Measurements from ENCODE around the gene SMPD3.

DNA sequence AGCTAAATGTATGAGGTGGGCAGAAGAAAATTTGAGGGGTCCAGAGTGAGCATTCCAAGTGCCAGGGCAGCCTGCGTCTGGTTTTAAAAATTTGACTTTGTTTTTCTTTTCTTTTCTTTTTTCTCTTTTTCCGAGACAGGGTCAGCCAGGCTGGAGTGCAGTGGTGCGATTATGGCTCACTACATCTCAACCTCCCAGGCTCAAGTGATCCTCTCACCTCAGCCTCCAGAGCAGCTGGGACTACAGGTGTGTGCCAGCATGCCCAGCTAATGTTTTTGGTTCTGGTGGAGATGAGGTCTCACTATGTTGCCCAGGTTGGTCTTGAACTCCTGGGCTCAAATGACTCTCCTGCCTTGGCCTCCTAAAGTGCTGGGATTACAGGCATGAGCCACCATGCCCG lies 15.6 kb downstream of the SMPD3 start:
- TF ChIP-seq EZH2phosphoT487 (IDR thresholded peaks at IDR 0.05; ENCODE audit: unreplicated experiment), result no peak
- TF ChIP-seq, protein P1, sequence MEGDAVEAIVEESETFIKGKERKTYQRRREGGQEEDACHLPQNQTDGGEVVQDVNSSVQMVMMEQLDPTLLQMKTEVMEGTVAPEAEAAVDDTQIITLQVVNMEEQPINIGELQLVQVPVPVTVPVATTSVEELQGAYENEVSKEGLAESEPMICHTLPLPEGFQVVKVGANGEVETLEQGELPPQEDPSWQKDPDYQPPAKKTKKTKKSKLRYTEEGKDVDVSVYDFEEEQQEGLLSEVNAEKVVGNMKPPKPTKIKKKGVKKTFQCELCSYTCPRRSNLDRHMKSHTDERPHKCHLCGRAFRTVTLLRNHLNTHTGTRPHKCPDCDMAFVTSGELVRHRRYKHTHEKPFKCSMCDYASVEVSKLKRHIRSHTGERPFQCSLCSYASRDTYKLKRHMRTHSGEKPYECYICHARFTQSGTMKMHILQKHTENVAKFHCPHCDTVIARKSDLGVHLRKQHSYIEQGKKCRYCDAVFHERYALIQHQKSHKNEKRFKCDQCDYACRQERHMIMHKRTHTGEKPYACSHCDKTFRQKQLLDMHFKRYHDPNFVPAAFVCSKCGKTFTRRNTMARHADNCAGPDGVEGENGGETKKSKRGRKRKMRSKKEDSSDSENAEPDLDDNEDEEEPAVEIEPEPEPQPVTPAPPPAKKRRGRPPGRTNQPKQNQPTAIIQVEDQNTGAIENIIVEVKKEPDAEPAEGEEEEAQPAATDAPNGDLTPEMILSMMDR (conservative IDR thresholded peaks at IDR 0.05; ENCODE audit: low read depth in 2 of 2), result no peak
- no peak for TF ChIP-seq REST (IDR thresholded peaks at IDR 0.05; ENCODE audit: unreplicated experiment)
